Measurements from ENCODE around the gene EXTL2. TPM values are rescaled to one million over a fixed set of nuclear protein-coding genes. Genes with fewer than 3 reads are reported as not detected.

Gene EXTL2
- total and polyA plus RNA-seq, 10 of the 15 experiments (the other 5 are each of a cell fraction or from before 2014, with no cell fraction given): 10.2 to 51.1 (median 16.2) TPM

GRCh38 chr1:100941098-100941527 is 46.5 kb upstream of the EXTL2 start (continued):
- TF ChIP-seq, protein P1, sequence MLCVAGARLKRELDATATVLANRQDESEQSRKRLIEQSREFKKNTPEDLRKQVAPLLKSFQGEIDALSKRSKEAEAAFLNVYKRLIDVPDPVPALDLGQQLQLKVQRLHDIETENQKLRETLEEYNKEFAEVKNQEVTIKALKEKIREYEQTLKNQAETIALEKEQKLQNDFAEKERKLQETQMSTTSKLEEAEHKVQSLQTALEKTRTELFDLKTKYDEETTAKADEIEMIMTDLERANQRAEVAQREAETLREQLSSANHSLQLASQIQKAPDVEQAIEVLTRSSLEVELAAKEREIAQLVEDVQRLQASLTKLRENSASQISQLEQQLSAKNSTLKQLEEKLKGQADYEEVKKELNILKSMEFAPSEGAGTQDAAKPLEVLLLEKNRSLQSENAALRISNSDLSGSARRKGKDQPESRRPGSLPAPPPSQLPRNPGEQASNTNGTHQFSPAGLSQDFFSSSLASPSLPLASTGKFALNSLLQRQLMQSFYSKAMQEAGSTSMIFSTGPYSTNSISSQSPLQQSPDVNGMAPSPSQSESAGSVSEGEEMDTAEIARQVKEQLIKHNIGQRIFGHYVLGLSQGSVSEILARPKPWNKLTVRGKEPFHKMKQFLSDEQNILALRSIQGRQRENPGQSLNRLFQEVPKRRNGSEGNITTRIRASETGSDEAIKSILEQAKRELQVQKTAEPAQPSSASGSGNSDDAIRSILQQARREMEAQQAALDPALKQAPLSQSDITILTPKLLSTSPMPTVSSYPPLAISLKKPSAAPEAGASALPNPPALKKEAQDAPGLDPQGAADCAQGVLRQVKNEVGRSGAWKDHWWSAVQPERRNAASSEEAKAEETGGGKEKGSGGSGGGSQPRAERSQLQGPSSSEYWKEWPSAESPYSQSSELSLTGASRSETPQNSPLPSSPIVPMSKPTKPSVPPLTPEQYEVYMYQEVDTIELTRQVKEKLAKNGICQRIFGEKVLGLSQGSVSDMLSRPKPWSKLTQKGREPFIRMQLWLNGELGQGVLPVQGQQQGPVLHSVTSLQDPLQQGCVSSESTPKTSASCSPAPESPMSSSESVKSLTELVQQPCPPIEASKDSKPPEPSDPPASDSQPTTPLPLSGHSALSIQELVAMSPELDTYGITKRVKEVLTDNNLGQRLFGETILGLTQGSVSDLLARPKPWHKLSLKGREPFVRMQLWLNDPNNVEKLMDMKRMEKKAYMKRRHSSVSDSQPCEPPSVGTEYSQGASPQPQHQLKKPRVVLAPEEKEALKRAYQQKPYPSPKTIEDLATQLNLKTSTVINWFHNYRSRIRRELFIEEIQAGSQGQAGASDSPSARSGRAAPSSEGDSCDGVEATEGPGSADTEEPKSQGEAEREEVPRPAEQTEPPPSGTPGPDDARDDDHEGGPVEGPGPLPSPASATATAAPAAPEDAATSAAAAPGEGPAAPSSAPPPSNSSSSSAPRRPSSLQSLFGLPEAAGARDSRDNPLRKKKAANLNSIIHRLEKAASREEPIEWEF (IDR thresholded peaks at IDR 0.05; ENCODE audit: insufficient replicate concordance, low read depth, low read length): no peak
- TF ChIP-seq JUNB (IDR thresholded peaks at IDR 0.05): peak; percentile 78
- no peak for TF ChIP-seq TCF12 (IDR thresholded peaks at IDR 0.05; ENCODE audit: low read depth, low read length)
- TF ChIP-seq IKZF2 (IDR thresholded peaks at IDR 0.05): peak; percentile 47 to 81
- no peak for TF ChIP-seq ZNF687 (IDR thresholded peaks at IDR 0.05)
- TF ChIP-seq ZBTB11 (CRISPR knock-in tag; IDR thresholded peaks at IDR 0.05): no peak
- no peak for TF ChIP-seq BRCA1 (IDR thresholded peaks at IDR 0.05; ENCODE audit: low read depth, low read length)
- TF ChIP-seq BMI1 (IDR thresholded peaks at IDR 0.05; ENCODE audit: borderline replicate concordance): no peak
- no peak for TF ChIP-seq BACH1 (IDR thresholded peaks at IDR 0.05; ENCODE audit: borderline replicate concordance)
- TF ChIP-seq POU2F2 (IDR thresholded peaks at IDR 0.05; ENCODE audit: borderline replicate concordance, low read depth, low read length): no peak
- TF ChIP-seq, protein P2, sequence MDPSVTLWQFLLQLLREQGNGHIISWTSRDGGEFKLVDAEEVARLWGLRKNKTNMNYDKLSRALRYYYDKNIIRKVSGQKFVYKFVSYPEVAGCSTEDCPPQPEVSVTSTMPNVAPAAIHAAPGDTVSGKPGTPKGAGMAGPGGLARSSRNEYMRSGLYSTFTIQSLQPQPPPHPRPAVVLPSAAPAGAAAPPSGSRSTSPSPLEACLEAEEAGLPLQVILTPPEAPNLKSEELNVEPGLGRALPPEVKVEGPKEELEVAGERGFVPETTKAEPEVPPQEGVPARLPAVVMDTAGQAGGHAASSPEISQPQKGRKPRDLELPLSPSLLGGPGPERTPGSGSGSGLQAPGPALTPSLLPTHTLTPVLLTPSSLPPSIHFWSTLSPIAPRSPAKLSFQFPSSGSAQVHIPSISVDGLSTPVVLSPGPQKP (IDR thresholded peaks at IDR 0.05; ENCODE audit: low read depth, low read length): no peak
- TF ChIP-seq MEF2B (IDR thresholded peaks at IDR 0.05; ENCODE audit: partially characterized antibody, poor library complexity, severe bottlenecking): no peak
- TF ChIP-seq, protein P3, sequence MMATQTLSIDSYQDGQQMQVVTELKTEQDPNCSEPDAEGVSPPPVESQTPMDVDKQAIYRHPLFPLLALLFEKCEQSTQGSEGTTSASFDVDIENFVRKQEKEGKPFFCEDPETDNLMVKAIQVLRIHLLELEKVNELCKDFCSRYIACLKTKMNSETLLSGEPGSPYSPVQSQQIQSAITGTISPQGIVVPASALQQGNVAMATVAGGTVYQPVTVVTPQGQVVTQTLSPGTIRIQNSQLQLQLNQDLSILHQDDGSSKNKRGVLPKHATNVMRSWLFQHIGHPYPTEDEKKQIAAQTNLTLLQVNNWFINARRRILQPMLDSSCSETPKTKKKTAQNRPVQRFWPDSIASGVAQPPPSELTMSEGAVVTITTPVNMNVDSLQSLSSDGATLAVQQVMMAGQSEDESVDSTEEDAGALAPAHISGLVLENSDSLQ (IDR thresholded peaks at IDR 0.05): no peak
- peak; percentile 94 for TF ChIP-seq EED (IDR thresholded peaks at IDR 0.05; ENCODE audit: low read depth)
- TF ChIP-seq CBFB (IDR thresholded peaks at IDR 0.05; ENCODE audit: low read depth): peak; percentile 98
- no peak for TF ChIP-seq SMARCA5 (IDR thresholded peaks at IDR 0.05)
